ENCODE data around the gene ELOVL5.

DNA sequence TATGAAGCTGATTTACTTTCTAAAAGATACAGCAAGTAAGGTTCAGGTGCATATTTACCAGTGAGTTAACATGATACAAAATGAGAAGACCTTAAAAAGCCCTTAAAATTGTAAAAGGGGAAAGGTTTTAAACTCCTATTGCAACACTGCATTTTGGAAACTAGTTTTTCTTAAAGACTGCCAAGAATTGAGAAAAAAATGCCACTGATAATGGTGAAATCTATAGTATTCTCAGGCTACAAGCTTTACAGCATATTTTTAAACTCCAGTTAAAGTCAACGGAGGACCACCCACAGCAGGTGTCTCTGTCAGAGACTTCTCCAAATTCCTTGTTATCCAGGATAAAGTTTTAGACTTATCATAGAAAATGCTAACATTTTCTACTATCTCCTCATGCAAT is 53.6 kb downstream of the ELOVL5 start:
- TF ChIP-seq, protein P1, sequence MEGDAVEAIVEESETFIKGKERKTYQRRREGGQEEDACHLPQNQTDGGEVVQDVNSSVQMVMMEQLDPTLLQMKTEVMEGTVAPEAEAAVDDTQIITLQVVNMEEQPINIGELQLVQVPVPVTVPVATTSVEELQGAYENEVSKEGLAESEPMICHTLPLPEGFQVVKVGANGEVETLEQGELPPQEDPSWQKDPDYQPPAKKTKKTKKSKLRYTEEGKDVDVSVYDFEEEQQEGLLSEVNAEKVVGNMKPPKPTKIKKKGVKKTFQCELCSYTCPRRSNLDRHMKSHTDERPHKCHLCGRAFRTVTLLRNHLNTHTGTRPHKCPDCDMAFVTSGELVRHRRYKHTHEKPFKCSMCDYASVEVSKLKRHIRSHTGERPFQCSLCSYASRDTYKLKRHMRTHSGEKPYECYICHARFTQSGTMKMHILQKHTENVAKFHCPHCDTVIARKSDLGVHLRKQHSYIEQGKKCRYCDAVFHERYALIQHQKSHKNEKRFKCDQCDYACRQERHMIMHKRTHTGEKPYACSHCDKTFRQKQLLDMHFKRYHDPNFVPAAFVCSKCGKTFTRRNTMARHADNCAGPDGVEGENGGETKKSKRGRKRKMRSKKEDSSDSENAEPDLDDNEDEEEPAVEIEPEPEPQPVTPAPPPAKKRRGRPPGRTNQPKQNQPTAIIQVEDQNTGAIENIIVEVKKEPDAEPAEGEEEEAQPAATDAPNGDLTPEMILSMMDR (IDR thresholded peaks at IDR 0.05) = no peak
- TF ChIP-seq SIN3A (IDR thresholded peaks at IDR 0.05; ENCODE audit: borderline replicate concordance, insufficient read depth, low read depth, low read length) = no peak
- TF ChIP-seq POLR2AphosphoS5 (IDR thresholded peaks at IDR 0.05; ENCODE audit: low read depth, low read length) = no peak
- TF ChIP-seq, protein P2, sequence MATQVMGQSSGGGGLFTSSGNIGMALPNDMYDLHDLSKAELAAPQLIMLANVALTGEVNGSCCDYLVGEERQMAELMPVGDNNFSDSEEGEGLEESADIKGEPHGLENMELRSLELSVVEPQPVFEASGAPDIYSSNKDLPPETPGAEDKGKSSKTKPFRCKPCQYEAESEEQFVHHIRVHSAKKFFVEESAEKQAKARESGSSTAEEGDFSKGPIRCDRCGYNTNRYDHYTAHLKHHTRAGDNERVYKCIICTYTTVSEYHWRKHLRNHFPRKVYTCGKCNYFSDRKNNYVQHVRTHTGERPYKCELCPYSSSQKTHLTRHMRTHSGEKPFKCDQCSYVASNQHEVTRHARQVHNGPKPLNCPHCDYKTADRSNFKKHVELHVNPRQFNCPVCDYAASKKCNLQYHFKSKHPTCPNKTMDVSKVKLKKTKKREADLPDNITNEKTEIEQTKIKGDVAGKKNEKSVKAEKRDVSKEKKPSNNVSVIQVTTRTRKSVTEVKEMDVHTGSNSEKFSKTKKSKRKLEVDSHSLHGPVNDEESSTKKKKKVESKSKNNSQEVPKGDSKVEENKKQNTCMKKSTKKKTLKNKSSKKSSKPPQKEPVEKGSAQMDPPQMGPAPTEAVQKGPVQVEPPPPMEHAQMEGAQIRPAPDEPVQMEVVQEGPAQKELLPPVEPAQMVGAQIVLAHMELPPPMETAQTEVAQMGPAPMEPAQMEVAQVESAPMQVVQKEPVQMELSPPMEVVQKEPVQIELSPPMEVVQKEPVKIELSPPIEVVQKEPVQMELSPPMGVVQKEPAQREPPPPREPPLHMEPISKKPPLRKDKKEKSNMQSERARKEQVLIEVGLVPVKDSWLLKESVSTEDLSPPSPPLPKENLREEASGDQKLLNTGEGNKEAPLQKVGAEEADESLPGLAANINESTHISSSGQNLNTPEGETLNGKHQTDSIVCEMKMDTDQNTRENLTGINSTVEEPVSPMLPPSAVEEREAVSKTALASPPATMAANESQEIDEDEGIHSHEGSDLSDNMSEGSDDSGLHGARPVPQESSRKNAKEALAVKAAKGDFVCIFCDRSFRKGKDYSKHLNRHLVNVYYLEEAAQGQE (IDR thresholded peaks at IDR 0.05; ENCODE audit: insufficient read depth in 1 of 2, low read depth in 2 of 2, low read length in 1 of 2) = no peak
- TF ChIP-seq TCF7L2 (IDR thresholded peaks at IDR 0.05; ENCODE audit: low read depth, low read length) = no peak
